Measurements from ENCODE around the gene TAS2R3. TPM values are rescaled to one million over a fixed set of nuclear protein-coding genes. Genes with fewer than 3 reads are reported as not detected.

TAS2R3 gene, protein sequence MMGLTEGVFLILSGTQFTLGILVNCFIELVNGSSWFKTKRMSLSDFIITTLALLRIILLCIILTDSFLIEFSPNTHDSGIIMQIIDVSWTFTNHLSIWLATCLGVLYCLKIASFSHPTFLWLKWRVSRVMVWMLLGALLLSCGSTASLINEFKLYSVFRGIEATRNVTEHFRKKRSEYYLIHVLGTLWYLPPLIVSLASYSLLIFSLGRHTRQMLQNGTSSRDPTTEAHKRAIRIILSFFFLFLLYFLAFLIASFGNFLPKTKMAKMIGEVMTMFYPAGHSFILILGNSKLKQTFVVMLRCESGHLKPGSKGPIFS
- total RNA-seq: 1 to 10 TPM in 4 of 9 donors, under 1 TPM in 4, not detected in 1; 0.28 to 5.0 (median 1.3) TPM
- polyA plus RNA-seq: not detected
- long read RNA-seq, donor 1: 0 reads
- long read RNA-seq, donor 2: 0 reads
- long read RNA-seq, donor 3: 0 reads
- long read RNA-seq, donor 4: 0 reads
- long read RNA-seq, donor 5: 0 reads
- long read RNA-seq, donor 6: 0 reads
- long read RNA-seq, donor 7: 0 reads
- long read RNA-seq, donor 8: 0 reads
- long read RNA-seq, donor 9: 0 reads
- long read RNA-seq, donor 10: 0 reads

- WGBS, 4 donors: 85 to 100% (median 98%) methylated on average over 3 of the region's 3 CpGs
- Histone ChIP-seq H3K4me1 (replicated peaks in 1 of 2) (no peaks in the 10 kb centered on the region), H3K36me3 (replicated peaks in 1 of 2) (peaks cover 0 to 28% of the 10 kb centered on the region in 2 donors), H3K27me3 (no peaks in the 10 kb centered on the region), H3K27ac (no peak within 1 kb of the TSS), H3K4me3 (no peak within 1 kb of the TSS), H3K9me3 (replicated peaks in 1 of 3) (no peaks in the 10 kb centered on the region)
- DNase-seq: no peak
- intact Hi-C loops (cut with DNase I): no loop called here
- no peak for TF ChIP-seq POLR2A (IDR thresholded peaks at IDR 0.05)
- no peak for TF ChIP-seq CTCF (IDR thresholded peaks at IDR 0.05)
These were observed at the start of gene TAS2R3 for GRCh38 chr7:141763797-141764196. TAS2R3 (plus strand) TSS chr7:141764097; CDS start chr7:141764159, 62 bp downstream.

- intact Hi-C loops (cut with DNase I): no loop called here
- no peak overlapping the region for H3K4me3 ChIP-seq
- TF ChIP-seq CTCF (IDR thresholded peaks at IDR 0.05) (no peak), POLR2A (IDR thresholded peaks at IDR 0.05) (no peak)
- H3K4me1 ChIP-seq (replicated peaks in 1 of 2): no peaks in the 10 kb centered on the region
- 79 to 86% (median 82%) methylated on average over 2 of the region's 2 CpGs for WGBS, 4 donors
- H3K9me3 ChIP-seq (replicated peaks in 1 of 3): no peaks in the 10 kb centered on the region
- no peak overlapping the region for H3K27ac ChIP-seq
- no peaks in the 10 kb centered on the region for H3K36me3 ChIP-seq (replicated peaks in 1 of 2)
- no peak for DNase-seq
- no peaks in the 10 kb centered on the region for H3K27me3 ChIP-seq
These were observed 49.3 kb upstream of the TAS2R3 start for GRCh38 chr7:141714571-141714970.

GRCh38 chr7:141715018-141715417 lies 48.9 kb upstream of the TAS2R3 start:
- Histone ChIP-seq H3K9me3 (replicated peaks in 1 of 3) (no peaks in the 10 kb centered on the region), H3K27me3 (no peaks in the 10 kb centered on the region), H3K27ac (no peak overlapping the region), H3K4me1 (replicated peaks in 1 of 2) (no peaks in the 10 kb centered on the region), H3K36me3 (replicated peaks in 1 of 2) (no peaks in the 10 kb centered on the region), H3K4me3 (no peak overlapping the region)
- 68 to 77% (median 73%) methylated on average over 4 of the region's 4 CpGs for WGBS, 4 donors
- no peak for DNase-seq
- intact Hi-C loops (cut with DNase I): no loop called here
- TF ChIP-seq CTCF (IDR thresholded peaks at IDR 0.05) (no peak), POLR2A (IDR thresholded peaks at IDR 0.05) (no peak)

DNA sequence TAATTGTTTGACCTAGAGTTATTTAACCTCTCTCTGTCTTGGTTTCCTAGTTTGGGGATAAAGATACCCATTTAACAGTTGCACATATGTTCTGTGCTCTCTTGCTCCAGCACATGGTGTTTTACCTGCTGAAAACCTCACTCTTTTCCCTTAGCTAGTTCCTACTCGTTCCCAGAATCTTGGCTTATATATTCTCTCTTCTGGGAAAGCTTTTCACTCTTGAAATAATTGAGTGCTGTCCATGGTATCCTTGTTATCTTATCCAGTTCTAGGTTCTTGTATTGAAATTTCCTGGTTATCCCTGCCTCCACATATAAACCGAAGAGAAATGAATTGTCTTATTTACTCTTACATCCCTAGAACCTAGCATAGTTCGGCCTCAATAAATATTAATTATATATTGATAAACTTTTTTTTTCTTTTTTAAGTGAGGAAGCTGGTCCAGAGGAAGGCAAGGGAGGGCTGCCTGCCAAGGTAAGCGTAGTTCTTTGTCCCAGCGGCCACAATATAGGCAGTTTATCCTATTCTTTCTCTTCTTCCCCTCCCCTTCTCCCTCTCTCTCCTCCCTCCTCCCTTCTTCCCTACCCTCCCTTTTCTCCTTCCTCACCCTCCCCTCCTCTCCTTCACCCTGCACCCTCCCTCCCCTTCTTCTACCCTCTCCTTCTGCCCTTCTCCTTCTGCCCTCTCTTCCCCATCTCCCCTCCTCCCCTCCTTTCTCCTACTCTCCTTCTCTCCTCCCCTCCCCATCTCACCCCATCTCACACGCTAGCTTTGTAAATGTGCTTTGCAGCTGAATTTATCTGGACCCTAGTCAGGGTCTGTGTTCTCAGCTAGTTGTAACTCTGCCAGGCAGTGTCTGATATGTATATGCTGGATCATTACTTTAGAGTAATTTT lies 47.9 kb upstream of the TAS2R3 start:
- H3K36me3 ChIP-seq (replicated peaks in 1 of 2): no peaks in the 10 kb centered on the region
- H3K4me3 ChIP-seq: no peak overlapping the region
- H3K27me3 ChIP-seq: no peaks in the 10 kb centered on the region
- no peaks in the 10 kb centered on the region for H3K4me1 ChIP-seq (replicated peaks in 1 of 2)
- no peak overlapping the region for H3K27ac ChIP-seq
- WGBS, 4 donors: 73 to 76% (median 75%) methylated on average over 6 of the region's 6 CpGs
- H3K9me3 ChIP-seq (replicated peaks in 1 of 3): no peaks in the 10 kb centered on the region
- no peak for DNase-seq
- intact Hi-C loops (cut with DNase I): no loop called here
- TF ChIP-seq POLR2A (IDR thresholded peaks at IDR 0.05) (no peak), CTCF (IDR thresholded peaks at IDR 0.05) (no peak)

All from adrenal gland (tissue), 19 donors.